ENCODE results near the gene CYTL1.
"Not testable (repeated sequence)": the region's sequence is repeated elsewhere in the genome, so short reads cannot be mapped to it uniquely, and the experiment has no call there.

CYTL1 gene

DNA sequence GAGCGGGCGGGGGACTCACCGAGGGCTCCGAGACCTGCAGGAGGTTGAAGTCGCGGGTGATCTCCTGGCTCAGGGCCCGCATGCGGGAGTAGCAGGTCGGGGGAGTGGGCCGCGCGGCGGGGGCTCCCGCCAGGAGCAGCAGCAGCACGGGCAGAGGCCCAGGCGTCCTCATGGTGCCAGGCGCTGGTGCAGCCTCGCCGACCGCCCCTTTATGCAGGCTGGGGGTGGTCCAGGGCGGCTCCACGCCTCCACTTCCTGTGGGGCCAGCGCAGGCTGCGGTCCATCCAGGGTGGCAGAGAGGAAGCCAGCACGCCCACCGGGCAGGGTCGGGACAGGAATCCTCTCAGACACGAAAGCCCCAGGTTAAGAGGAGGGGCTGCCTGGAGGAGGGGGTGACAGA lies at the start of gene CYTL1:
Gene CYTL1, minus strand, starts transcription at position 185 of the 400 bp plus-strand sequence. Its CDS starts 13 bp downstream, at position 172.
- DNase-seq (ENCODE audit: low read depth): no peak

DNA sequence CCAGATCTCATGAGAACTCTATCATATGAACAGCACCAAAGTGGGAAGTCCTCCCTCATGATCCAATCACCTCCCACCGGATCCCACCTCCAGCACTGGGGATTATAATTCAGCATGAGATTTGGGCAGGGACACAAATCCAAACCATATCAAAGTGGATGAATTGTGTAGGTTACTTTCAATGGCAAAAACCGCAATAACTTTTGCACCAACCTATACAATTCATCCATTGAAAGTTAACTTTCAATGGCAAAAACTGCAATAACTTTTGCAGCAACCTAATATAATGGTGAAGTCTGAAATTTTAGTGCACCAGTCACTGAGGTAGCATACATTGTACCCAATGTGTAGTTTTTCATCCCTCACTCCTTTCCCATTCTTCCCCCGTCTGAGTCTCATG lies 48.6 kb upstream of the CYTL1 start:
- DNase-seq (ENCODE audit: low read depth): no peak

- DNase-seq (ENCODE audit: low read depth): not testable (repeated sequence)
These were observed 47.7 kb upstream of the CYTL1 start for GRCh38 chr4:5066968-5067367.

DNA sequence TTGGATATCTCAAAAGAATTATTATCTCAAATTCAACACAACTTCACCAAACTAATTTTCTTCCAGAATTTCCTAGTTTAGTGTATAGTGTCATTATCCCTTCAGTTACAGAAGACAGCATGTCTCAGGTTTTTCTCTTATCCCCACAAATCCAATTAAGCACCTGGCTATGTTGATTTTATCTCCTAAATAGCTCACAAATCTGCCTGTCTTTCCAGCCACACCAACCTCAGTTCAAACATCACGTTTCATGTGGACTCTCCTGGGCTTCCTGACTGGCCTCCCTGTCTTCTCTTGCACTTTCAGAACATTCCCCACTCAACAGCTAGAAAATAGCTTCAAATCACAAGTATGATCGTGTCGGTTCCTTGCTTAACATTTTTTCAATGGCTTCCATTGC lies 46.8 kb upstream of the CYTL1 start:
- DNase-seq (ENCODE audit: low read depth): no peak

- DNase-seq (ENCODE audit: low read depth): no peak
These were observed 36.2 kb upstream of the CYTL1 start for GRCh38 chr4:5055411-5055810.

DNA sequence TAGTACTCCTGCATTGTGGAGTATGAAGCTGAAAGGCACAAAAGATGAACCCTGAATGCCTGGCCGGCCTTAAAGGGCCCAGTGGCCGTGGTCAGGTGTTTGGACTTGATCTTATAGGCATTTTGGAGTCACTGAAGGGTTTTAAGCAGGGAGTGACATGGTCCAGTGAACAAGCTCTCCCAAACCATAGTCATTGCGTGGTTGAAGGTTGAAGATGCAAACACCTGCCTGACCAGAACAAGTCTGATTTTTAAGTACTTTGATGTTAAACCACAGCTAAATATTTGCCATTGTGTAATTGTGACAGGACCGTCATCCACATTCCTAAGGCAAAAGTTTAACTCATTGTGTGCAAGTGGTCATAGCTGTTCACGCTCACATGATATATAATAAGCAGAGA lies 35.3 kb upstream of the CYTL1 start:
- no peak for DNase-seq (ENCODE audit: low read depth)

DNA sequence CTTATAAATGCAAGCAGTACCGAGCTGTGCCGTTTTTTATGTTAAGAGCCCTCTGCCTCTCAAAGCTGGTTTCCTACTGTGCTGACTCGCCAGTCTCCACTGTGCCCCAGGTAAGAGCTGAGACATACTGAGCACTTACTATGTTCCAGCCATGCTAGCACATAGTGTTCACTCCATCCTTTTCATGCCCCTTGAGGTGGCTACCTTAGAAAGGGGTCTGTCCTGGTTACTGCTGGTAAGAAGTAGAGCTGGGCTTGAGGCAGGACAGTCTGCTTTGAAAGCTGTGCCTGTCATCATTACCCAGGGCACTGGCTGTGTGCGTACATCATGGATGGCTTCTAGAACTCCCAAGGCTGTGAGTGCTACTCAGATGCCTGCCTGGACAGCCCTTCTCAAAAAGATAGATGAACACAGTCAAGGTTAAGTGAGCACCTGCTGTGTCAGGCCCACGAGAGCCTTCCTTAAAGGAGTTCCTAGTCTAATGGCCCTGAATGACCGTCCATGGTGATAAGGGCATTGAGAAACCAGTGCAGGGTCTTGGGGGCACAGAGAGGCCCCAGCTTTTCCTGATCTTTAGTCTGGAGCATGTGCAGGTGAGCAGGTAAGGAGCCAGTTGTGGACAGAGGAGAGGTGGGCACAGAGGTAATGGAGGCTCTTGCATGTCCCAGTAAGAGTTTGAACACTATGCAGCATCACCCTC lies 33.6 kb upstream of the CYTL1 start:
- DNase-seq (ENCODE audit: low read depth): no peak

DNA sequence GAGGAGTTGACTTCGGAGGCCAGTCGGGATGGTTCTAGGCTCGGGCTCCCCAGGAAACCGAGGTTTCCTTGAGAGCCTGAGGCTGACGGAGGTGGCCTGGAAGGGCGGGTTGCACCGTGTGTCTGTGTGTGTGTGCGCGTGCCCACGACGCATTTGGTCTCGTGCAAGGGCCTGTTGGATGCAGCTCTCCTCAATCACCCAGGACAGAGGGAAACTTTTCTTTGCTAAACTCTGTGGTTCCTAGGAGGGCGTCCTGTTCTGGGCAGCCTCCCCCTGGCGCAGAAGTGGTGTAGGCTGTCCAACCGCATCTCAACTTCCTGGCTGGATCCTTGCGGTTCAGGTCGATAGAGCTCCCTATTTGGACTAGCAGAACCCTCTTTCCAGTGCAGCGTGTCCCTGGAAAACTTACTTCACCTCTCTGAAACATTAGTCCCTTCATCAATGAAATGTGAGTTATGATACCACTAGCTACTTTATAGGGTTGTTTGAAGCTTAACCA lies 33.0 kb upstream of the CYTL1 start:
- no peak for DNase-seq (ENCODE audit: low read depth)

GRCh38 chr4:5051278-5052203 lies 32.3 kb upstream of the CYTL1 start, which contains the start of gene STK32B:
TSS of gene STK32B (plus strand) at chr4:5051480.
- DNase-seq (ENCODE audit: low read depth): no peak

DNA sequence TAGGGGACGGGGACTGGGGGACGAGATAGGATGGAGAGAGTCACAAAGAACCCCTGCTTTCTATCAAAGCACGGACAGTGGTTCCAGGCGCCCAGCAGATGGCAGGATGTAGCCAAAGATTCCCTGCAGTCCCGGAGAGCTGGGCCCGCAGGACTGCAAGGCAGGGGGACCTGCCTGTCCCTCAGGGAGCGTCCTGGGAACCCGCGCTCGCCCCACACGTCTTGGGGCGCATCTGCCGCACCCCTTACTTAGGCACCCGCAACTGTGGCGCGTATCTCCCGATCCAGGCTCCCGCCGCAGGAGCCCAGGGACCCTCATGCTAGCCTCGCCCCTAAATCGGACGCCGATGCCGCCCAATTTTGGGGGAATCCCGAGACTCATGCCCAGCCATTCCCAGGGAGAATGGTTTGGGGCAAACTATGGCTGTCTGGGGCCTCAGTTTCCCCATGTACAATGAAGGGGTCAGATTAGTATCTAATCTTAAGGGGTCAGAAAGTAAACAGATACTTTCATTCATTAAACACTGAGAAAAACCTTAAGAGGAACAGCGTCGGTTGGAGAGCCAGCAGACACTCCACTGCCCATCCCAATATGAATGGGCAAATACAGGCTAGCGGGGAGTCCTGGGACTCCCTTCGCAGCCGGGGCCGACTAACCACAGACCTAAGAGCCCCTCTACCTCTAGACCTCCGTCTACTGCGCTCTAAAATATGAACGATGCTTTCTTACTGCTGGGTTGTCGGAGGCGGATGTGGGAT lies 31.4 kb upstream of the CYTL1 start:
- peak; percentile 63 for DNase-seq (ENCODE audit: low read depth)

DNA sequence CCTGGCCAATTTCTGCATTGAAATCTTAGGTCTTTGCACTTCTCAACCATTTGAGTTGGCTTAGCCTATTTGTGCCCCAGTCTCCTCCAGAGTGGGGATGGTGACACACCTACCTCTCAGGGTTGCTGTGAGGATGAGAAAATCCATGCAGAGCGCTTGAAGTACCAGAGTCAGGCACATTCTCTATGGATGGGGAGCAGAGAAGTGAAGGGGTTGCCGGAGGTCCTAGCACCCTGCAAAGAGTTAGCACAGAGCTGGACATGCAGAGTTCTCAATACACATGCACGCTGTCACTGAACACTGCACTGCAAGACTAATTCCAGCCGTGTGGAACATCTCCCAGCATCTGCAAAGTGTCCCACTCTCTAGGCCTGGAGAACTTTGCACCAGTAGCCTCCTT lies 29.5 kb upstream of the CYTL1 start:
- no peak for DNase-seq (ENCODE audit: low read depth)

GRCh38 chr4:5045097-5045496 lies 25.8 kb upstream of the CYTL1 start:
- DNase-seq (ENCODE audit: low read depth): no peak

GRCh38 chr4:5044341-5044740 lies 25.1 kb upstream of the CYTL1 start:
- no peak for DNase-seq (ENCODE audit: low read depth)

DNA sequence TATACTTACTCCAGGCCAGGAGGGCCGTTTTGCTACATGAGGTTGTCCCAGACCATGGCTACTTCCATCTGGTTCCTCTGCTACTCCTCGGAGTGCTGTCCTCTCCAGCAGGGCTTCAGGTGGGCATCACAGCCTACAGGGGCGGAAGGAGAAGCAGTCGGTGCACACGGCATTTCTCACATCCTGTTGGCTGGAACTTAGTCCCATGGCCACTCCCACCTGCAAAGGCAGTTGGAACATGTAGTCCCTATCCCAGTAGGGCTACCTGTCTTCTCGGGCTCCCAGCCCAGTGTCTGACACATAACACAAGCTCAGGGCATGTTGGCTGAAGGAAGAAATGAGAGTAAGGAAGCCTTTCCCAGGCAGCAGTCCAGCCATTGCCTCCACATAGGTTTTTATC lies 24.3 kb upstream of the CYTL1 start:
- no peak for DNase-seq (ENCODE audit: low read depth)

- no peak for DNase-seq (ENCODE audit: low read depth)
These were observed 22.4 kb upstream of the CYTL1 start for GRCh38 chr4:5041699-5042098.

GRCh38 chr4:5040856-5041620 lies 21.8 kb upstream of the CYTL1 start:
- DNase-seq (ENCODE audit: low read depth): no peak

DNA sequence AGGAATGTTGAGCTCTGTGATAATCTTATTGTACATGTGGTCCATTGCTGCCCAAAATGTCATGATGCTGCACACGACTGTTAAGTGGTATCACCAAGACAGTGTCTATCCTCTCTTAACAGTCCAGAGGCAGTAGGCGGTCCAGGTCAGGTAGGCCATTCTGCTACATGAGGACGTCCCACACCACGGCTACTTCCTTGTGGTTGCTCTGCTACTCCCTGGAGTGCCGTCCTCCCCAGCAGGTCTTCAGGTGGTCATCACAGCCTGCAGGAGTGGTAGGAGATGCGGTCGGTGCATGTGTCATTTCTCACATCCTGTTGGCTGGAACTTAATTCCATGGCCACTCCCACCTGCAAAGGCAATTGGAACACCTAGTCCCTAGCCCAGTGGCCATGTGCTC lies 20.5 kb upstream of the CYTL1 start:
- DNase-seq (ENCODE audit: low read depth): no peak

DNA sequence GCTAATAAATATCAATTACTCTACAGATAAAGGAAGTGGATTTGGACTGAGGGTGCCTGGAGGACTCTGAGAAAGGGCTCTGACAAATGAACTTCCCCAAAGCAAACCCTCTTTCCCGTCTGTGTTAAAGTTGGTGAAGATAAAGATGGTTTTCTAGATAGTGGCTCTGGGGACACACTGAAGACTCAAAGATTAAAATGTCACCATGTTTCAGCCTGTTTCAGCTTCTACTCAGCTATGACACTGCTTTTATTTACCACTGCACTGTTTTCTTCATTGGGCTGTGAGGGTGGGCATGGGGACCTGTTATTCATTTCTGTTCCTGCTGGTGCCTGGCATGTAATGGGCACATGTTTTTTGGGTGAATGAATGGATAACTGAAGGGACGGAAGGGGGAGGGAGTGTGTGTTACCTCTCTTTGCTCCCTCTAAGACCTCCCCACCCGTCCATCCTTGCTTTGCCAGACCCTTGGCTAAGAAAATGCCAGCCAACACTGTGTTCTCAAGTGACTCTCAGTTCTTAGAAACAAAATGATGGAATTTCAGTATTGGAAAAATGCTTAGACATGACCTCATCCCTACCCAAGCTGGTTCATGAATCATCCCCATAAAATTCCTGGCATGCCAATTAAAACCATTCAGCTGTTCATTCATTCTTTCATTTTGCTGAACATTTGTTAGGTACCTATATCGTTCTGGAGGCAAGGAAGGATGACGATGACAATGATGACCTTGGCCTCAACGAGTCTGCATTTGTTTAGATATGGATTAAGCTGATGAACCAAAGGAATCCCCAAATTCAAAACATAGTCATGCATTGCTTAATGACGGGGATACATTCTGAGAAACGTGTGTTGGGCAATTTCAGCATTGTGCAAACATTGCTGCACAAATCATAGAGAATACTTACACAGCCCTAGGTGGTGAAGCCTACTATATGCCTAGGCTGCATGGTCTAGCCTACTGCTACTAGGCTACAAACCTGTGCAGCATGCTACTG lies 18.6 kb upstream of the CYTL1 start:
- DNase-seq (ENCODE audit: low read depth): peak; percentile 86

DNA sequence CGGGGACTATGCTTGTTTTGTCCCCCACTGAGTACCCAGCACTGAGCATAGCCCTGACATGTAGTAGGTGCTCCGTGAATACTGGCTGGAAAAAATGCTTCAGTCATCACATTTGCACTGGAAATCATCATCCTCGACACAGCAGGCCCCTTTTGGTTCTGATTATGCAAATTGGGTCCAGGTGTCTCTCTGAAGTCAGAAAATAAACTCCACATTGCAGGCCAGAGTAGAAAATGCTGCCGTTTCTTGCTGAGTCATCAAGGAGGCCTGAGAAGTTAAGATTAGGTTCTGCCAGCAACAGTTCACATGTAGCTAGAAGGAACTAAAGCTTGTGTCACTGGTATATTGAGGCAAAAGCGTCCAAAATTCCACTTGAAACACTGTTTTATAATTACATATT lies 17.0 kb upstream of the CYTL1 start:
- DNase-seq (ENCODE audit: low read depth): peak; percentile 51

DNA sequence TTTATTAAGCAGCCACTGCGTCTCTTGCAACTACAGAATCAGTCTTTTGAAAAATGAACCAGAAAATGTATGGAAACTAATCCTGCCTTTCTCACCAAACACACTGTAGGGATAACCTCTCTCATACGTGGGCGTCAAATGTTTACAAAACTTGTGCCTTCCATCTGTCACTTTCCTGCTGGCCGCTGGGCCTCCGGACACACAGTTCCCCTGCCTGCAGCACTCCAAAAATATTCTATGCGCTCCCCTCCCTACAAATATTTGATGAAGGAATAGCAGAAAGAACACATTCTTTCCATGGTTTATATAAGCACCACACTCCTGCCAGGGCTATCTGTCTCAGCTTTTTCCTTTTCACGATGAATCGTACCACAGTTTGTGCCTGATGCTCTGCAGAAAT lies 14.9 kb upstream of the CYTL1 start:
- DNase-seq (ENCODE audit: low read depth): no peak

Measured in fibroblast of the conjunctiva (primary cell).